ENCODE data around the gene ZFPM1. TPM values are rescaled to one million over a fixed set of nuclear protein-coding genes. Genes with fewer than 3 reads are reported as not detected.

ZFPM1 gene
- total and polyA plus RNA-seq, 2 experiments from 2014 or later: 0.53 to 2.2 TPM

DNA sequence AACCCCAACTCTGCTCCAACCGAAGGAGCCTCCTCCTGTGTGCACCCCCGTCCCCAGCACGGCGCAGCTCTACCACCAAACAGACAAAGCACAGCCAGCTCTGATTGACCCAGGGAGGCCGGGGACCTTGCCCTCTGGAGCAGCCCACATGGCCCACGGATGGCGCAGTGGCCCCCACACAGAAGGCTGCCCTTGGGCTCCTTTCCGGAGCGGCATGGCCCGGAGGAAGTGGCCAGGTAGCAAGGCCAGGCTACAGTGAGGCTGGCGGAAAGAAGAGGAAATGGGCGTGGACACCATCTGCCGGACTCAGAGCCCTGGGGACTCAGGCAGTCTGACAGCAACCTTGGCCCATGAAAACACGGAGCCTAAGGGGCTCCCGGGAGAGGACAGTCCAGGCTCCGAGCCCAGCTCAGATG is 97.2 kb downstream of the ZFPM1 start:
- Mint-ChIP-seq H3K36me3 (ENCODE audit: low read depth) (no peaks in the 10 kb centered on the region), H3K4me3 (no peak overlapping the region), H3K27me3 (ENCODE audit: insufficient read depth, low read depth, poor library complexity) (peaks cover 10% of the 10 kb centered on the region), H3K27ac (no peak overlapping the region), H3K9me3 (no peaks in the 10 kb centered on the region; the same call in 2 of the 3 replicates), H3K4me1 (no peaks in the 10 kb centered on the region; the same call in 2 of the 3 replicates)
- Histone ChIP-seq H3K9me2 (ENCODE audit: insufficient read depth) (no peaks in the 10 kb centered on the region), H3F3A (replicated peaks; ENCODE audit: low read depth) (no peaks in the 10 kb centered on the region), H3K27ac (ENCODE audit: low read depth) (no peak overlapping the region), H3K4me1 (ENCODE audit: insufficient read depth) (no peaks in the 10 kb centered on the region), H4K20me1 (replicated peaks; ENCODE audit: insufficient read depth) (no peaks in the 10 kb centered on the region), H3K27me3 (ENCODE audit: insufficient read depth) (no peaks in the 10 kb centered on the region), H3K79me2 (replicated peaks; ENCODE audit: insufficient read depth) (no peaks in the 10 kb centered on the region), H2AFZ (peak overlapping the region; percentile 38; the same call in 1 of the 2 replicates), H3K36me3 (ENCODE audit: insufficient read depth) (no peaks in the 10 kb centered on the region), H3K4me3 (no peak overlapping the region), H3K4me2 (no peak overlapping the region)
- no peak for TF ChIP-seq JUNB (IDR thresholded peaks at IDR 0.05; ENCODE audit: unreplicated experiment)
- TF ChIP-seq, protein P1, sequence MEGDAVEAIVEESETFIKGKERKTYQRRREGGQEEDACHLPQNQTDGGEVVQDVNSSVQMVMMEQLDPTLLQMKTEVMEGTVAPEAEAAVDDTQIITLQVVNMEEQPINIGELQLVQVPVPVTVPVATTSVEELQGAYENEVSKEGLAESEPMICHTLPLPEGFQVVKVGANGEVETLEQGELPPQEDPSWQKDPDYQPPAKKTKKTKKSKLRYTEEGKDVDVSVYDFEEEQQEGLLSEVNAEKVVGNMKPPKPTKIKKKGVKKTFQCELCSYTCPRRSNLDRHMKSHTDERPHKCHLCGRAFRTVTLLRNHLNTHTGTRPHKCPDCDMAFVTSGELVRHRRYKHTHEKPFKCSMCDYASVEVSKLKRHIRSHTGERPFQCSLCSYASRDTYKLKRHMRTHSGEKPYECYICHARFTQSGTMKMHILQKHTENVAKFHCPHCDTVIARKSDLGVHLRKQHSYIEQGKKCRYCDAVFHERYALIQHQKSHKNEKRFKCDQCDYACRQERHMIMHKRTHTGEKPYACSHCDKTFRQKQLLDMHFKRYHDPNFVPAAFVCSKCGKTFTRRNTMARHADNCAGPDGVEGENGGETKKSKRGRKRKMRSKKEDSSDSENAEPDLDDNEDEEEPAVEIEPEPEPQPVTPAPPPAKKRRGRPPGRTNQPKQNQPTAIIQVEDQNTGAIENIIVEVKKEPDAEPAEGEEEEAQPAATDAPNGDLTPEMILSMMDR (conservative IDR thresholded peaks at IDR 0.05; ENCODE audit: low read depth in 2 of 2): peak in 1 of 2 experiments; percentile 38; a peak in 2 of 4 replicates
- ATAC-seq (peak; percentile 36), DNase-seq (ENCODE audit: low spot score) (no peak)

DNA sequence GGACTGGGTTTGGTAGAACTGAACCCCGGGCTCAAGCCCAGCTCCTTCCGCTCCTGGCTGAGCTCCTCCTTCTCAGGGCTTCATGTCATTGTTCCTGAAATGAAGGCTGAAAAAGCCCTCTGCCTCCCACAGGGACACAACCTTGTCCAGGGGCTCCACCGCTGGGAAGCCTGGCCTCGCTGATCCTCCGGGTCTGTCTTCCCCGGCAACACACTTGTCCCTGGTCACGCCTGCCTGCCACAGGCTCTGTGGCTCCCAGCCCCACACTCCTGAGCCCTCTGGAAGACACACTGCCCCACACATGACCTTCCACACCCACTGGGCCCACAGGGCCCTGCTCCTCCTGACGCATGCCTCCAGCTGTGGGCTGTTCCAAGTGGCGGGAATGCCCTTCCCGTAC is 99.1 kb downstream of the ZFPM1 start:
- Histone ChIP-seq H3K79me2 (replicated peaks; ENCODE audit: insufficient read depth) (no peaks in the 10 kb centered on the region), H3K4me3 (no peak overlapping the region), H3K27me3 (ENCODE audit: insufficient read depth) (no peaks in the 10 kb centered on the region), H3F3A (replicated peaks; ENCODE audit: low read depth) (no peaks in the 10 kb centered on the region), H3K4me2 (no peak overlapping the region), H2AFZ (no peak overlapping the region), H4K20me1 (replicated peaks; ENCODE audit: insufficient read depth) (no peaks in the 10 kb centered on the region), H3K9me2 (ENCODE audit: insufficient read depth) (no peaks in the 10 kb centered on the region), H3K4me1 (ENCODE audit: insufficient read depth) (no peaks in the 10 kb centered on the region), H3K36me3 (ENCODE audit: insufficient read depth) (no peaks in the 10 kb centered on the region), H3K27ac (ENCODE audit: low read depth) (no peak overlapping the region)
- no peaks in the 10 kb centered on the region; the same call in 1 of the 3 replicates for H3K4me1 Mint-ChIP-seq
- no peaks in the 10 kb centered on the region; the same call in 2 of the 3 replicates for H3K36me3 Mint-ChIP-seq (ENCODE audit: low read depth)
- ATAC-seq: no peak
- no peak overlapping the region for H3K27ac Mint-ChIP-seq
- no peaks in the 10 kb centered on the region for H3K9me3 Mint-ChIP-seq
- DNase-seq (ENCODE audit: low spot score): no peak
- peaks cover 12% of the 10 kb centered on the region for H3K27me3 Mint-ChIP-seq (ENCODE audit: insufficient read depth, low read depth, poor library complexity)
- H3K4me3 Mint-ChIP-seq: no peak overlapping the region
- TF ChIP-seq NANOG (IDR thresholded peaks at IDR 0.05; ENCODE audit: borderline replicate concordance): no peak
- TF ChIP-seq JUNB (IDR thresholded peaks at IDR 0.05; ENCODE audit: unreplicated experiment): no peak
- no peak for TF ChIP-seq STAT1 (IDR thresholded peaks at IDR 0.05; ENCODE audit: unreplicated experiment)
- TF ChIP-seq, protein P2, sequence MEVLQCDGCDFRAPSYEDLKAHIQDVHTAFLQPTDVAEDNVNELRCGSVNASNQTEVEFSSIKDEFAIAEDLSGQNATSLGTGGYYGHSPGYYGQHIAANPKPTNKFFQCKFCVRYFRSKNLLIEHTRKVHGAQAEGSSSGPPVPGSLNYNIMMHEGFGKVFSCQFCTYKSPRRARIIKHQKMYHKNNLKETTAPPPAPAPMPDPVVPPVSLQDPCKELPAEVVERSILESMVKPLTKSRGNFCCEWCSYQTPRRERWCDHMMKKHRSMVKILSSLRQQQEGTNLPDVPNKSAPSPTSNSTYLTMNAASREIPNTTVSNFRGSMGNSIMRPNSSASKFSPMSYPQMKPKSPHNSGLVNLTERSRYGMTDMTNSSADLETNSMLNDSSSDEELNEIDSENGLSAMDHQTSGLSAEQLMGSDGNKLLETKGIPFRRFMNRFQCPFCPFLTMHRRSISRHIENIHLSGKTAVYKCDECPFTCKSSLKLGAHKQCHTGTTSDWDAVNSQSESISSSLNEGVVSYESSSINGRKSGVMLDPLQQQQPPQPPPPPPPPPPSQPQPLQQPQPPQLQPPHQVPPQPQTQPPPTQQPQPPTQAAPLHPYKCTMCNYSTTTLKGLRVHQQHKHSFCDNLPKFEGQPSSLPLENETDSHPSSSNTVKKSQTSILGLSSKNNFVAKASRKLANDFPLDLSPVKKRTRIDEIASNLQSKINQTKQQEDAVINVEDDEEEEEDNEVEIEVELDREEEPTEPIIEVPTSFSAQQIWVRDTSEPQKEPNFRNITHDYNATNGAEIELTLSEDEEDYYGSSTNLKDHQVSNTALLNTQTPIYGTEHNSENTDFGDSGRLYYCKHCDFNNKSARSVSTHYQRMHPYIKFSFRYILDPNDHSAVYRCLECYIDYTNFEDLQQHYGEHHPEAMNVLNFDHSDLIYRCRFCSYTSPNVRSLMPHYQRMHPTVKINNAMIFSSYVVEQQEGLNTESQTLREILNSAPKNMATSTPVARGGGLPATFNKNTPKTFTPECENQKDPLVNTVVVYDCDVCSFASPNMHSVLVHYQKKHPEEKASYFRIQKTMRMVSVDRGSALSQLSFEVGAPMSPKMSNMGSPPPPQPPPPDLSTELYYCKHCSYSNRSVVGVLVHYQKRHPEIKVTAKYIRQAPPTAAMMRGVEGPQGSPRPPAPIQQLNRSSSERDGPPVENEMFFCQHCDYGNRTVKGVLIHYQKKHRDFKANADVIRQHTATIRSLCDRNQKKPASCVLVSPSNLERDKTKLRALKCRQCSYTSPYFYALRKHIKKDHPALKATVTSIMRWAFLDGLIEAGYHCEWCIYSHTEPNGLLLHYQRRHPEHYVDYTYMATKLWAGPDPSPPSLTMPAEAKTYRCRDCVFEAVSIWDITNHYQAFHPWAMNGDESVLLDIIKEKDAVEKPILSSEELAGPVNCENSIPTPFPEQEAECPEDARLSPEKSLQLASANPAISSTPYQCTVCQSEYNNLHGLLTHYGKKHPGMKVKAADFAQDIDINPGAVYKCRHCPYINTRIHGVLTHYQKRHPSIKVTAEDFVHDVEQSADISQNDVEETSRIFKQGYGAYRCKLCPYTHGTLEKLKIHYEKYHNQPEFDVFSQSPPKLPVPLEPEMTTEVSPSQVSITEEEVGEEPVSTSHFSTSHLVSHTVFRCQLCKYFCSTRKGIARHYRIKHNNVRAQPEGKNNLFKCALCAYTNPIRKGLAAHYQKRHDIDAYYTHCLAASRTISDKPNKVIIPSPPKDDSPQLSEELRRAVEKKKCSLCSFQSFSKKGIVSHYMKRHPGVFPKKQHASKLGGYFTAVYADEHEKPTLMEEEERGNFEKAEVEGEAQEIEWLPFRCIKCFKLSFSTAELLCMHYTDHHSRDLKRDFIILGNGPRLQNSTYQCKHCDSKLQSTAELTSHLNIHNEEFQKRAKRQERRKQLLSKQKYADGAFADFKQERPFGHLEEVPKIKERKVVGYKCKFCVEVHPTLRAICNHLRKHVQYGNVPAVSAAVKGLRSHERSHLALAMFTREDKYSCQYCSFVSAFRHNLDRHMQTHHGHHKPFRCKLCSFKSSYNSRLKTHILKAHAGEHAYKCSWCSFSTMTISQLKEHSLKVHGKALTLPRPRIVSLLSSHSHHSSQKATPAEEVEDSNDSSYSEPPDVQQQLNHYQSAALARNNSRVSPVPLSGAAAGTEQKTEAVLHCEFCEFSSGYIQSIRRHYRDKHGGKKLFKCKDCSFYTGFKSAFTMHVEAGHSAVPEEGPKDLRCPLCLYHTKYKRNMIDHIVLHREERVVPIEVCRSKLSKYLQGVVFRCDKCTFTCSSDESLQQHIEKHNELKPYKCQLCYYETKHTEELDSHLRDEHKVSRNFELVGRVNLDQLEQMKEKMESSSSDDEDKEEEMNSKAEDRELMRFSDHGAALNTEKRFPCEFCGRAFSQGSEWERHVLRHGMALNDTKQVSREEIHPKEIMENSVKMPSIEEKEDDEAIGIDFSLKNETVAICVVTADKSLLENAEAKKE (CRISPR knock-in tag; IDR thresholded peaks at IDR 0.05): no peak
- no peak for TF ChIP-seq EZH2phosphoT487 (IDR thresholded peaks at IDR 0.05; ENCODE audit: unreplicated experiment)
- TF ChIP-seq POLR2AphosphoS5 (IDR thresholded peaks at IDR 0.05; ENCODE audit: low read depth): no peak
- TF ChIP-seq, protein P1 (conservative IDR thresholded peaks at IDR 0.05; ENCODE audit: low read depth in 2 of 2): no peak
- no peak for TF ChIP-seq ZNF331 (CRISPR knock-in tag; IDR thresholded peaks at IDR 0.05; ENCODE audit: low read depth)
- TF ChIP-seq CREB1 (CRISPR knock-in tag; IDR thresholded peaks at IDR 0.05; ENCODE audit: low read depth): no peak

Data from GM23338 (cell line).